Sigmoid colon (tissue), 7 donors: ENCODE measurements around the gene POM121L2. TPM values are rescaled to one million over a fixed set of nuclear protein-coding genes. Genes with fewer than 3 reads are reported as not detected.
A peak's percentile ranks its signal among the peaks of the same experiment; 100 is the strongest.

ENCODE experiments used
- DNase-seq: peaks from one replicate; pipeline ENCODE4 v3.0.0-alpha.2; 2019
- H3K27ac ChIP-seq, 4 donors: fragments of 200-600 bp; sonication (generic); one replicate each; pipeline ENCODE4 v1.5.1; 2016 to 2019; ENCODE audit warnings: mild to moderate bottlenecking in 1 of 4
- H3K27me3 ChIP-seq, 3 donors: fragments of 200-600 bp; sonication (generic); one replicate each; pipeline ENCODE4 v1.5.1; 2019; ENCODE audit warnings: mild to moderate bottlenecking in 1 of 3
- H3K36me3 ChIP-seq, 4 donors: fragments of 200-600 bp; sonication (generic); one replicate each; pipeline ENCODE4 v1.5.1; 2016 to 2019
- H3K4me1 ChIP-seq, 4 donors: fragments of 200-600 bp; sonication (generic); one replicate each; pipeline ENCODE4 v1.5.1; 2017 to 2019
- H3K4me3 ChIP-seq, 4 donors: fragments of 200-600 bp; sonication (generic); one replicate each; pipeline ENCODE4 v1.5.1; 2017 to 2019; ENCODE audit warnings: mild to moderate bottlenecking in 2 of 4, moderate library complexity in 1 of 4
- H3K9me3 ChIP-seq, 4 donors: fragments of 200-600 bp in 3 of 4; sonication (generic) in 3 of 4; one replicate each; pipeline versions ENCODE4 v1.5.1 to v1.6.1; 2013 to 2019
- CTCF ChIP-seq, 4 experiments: fragments of 450-650 bp in 3 of 4; fragments of 200-600 bp in 1 of 4; IDR thresholded peaks; one replicate each; pipeline ENCODE4 v1.5.1; 2016 to 2019; ENCODE audit warnings: antibody characterized with exemption in 4 of 4, mild to moderate bottlenecking in 3 of 4, moderate library complexity in 2 of 4
- EP300 ChIP-seq, 4 donors: sonication (generic); formaldehyde crosslinking; IDR thresholded peaks; one replicate each; pipeline ENCODE4 v1.6.1; 2017; ENCODE audit warnings: antibody characterized with exemption in 4 of 4
- POLR2A ChIP-seq, 2 donors: fragments of 450-650 bp; IDR thresholded peaks; one replicate each; pipeline ENCODE4 v1.6.1; 2016; ENCODE audit warnings: antibody characterized with exemption in 2 of 2, mild to moderate bottlenecking in 2 of 2, moderate library complexity in 2 of 2
- POLR2AphosphoS5 ChIP-seq, 4 donors: sonication (generic); formaldehyde crosslinking; IDR thresholded peaks; one replicate each; pipeline ENCODE4 v1.6.1; 2017; ENCODE audit warnings: antibody characterized with exemption in 4 of 4
- WGBS, 2 donors: extraction: QIAGEN DNeasy Blood & Tissue Kit; methylation state at CpG; one replicate each; pipeline ENCODE4 v1.1.7; 2013; 5-methylcytosine and 5-hydroxymethylcytosine counted together
- intact Hi-C: fragments of 100-400 bp; cut with DNase I; formaldehyde crosslinking; loops from one replicate; pipeline ENCODE4 v1.15.1; 2023
- polyA plus RNA-seq, 3 donors: library from polyadenylated mRNA; stranded (reverse); fragments of 200-250 nt; gene quantifications; one replicate each; pipeline ENCODE4 v1.2.3, GENCODE V29; 2013
- total RNA-seq, 4 donors: library from RNA; depleted of rRNA; stranded (reverse); fragments of >200 nt; gene quantifications; one replicate each; pipeline ENCODE4 v1.1.0, GENCODE V29; 2016
- donor health status: healthy with polysubstance abuse.
- donor health status: Bipolar disorder and iron deficiency.
- donor health status: healthy.

POM121L2 gene
- total and polyA plus RNA-seq, 7 donors: not detected

GRCh38 chr6:27296106-27296783 lies 15.8 kb downstream of the POM121L2 start:
- Histone ChIP-seq H3K4me1 (no peaks in the 10 kb centered on the region), H3K27me3 (peaks cover 16 to 100% (median 69%) of the 10 kb centered on the region in 3 donors), H3K27ac (no peak overlapping the region), H3K4me3 (no peak overlapping the region), H3K36me3 (no peaks in the 10 kb centered on the region), H3K9me3 (peaks cover 0 to 8% (median 1%) of the 10 kb centered on the region in 4 donors)
- 3 to 6% methylated on average over 27 of the region's 27 CpGs for WGBS, 2 donors
- TF ChIP-seq POLR2AphosphoS5 (IDR thresholded peaks at IDR 0.05) (no peak), POLR2A (IDR thresholded peaks at IDR 0.05) (no peak), CTCF (IDR thresholded peaks at IDR 0.05) (no peak), EP300 (IDR thresholded peaks at IDR 0.05) (no peak)
- no peak for DNase-seq
- intact Hi-C loops: no loop called here

- Histone ChIP-seq H3K36me3 (no peaks in the 10 kb centered on the region), H3K9me3 (peaks cover 0 to 8% (median 1%) of the 10 kb centered on the region in 4 donors), H3K27ac (no peak overlapping the region), H3K4me3 (no peak overlapping the region), H3K27me3 (peaks cover 17 to 100% (median 69%) of the 10 kb centered on the region in 3 donors), H3K4me1 (no peaks in the 10 kb centered on the region)
- WGBS, 2 donors: 6 to 8% methylated on average over 20 of the region's 20 CpGs
- intact Hi-C loops: no loop called here
- TF ChIP-seq POLR2AphosphoS5 (IDR thresholded peaks at IDR 0.05): no peak
- no peak for TF ChIP-seq POLR2A (IDR thresholded peaks at IDR 0.05)
- DNase-seq: no peak
These were observed 16.6 kb downstream of the POM121L2 start for GRCh38 chr6:27295301-27296079.

DNA sequence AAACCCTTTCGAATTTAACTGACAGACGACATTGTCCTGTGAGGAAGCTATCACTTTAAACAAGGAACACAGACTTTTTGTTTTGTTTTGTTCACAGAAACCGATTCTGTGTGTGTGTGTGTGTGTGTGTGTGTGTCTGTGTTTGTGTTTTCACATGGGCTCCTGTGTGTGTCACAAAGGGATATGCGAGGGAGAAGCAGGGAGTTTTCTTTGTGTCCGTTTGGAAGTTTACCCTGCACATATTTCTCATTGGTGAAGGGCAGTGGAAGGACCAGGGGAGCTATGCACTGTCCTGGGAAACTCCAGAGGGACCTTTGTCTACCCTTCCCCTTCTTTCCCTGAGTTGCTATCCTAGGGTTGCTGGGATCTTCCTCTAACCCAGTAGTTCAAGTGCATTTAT lies 17.7 kb downstream of the POM121L2 start:
- Histone ChIP-seq H3K27me3 (peaks cover 17 to 100% (median 80%) of the 10 kb centered on the region in 3 donors), H3K4me3 (no peak overlapping the region), H3K4me1 (no peaks in the 10 kb centered on the region), H3K9me3 (peaks cover 0 to 8% (median 1%) of the 10 kb centered on the region in 4 donors), H3K36me3 (no peaks in the 10 kb centered on the region), H3K27ac (no peak overlapping the region)
- TF ChIP-seq EP300 (IDR thresholded peaks at IDR 0.05): no peak
- TF ChIP-seq CTCF (IDR thresholded peaks at IDR 0.05): no peak
- TF ChIP-seq POLR2A (IDR thresholded peaks at IDR 0.05): no peak
- TF ChIP-seq POLR2AphosphoS5 (IDR thresholded peaks at IDR 0.05): no peak
- DNase-seq: no peak
- WGBS, 2 donors: 14 to 18% methylated on average over 5 of the region's 5 CpGs
- intact Hi-C loops: no loop called here

DNA sequence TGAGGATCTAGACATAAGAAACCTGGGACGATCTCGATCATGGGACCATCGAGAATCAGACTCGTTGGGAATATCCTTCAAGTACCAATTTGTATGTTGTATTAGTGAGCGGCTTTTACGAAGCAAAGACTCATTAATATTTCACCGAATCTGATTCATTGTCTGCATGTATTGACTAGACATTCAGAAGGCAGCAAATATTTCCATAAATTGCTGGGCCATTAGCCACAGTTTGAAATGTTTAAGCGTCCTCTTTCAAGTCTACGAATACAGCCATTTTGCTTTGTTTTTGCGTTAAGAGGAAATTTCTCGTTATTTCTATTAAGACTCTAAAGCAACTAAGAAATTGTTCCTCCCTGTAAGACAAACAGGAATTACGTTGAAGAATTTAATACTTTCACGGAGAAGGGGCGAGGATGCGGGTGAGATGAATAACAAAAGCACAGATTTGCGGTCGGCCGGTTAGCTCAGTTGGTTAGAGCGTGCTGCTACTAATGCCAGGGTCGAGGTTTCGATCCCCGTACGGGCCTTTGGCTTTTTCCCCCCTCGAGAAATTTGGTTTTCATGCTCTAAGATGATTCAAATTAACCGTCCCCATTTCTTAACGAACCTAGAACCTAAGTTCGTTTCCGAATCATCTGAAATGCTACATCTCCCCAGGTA lies 18.5 kb downstream of the POM121L2 start:
- peak in 1 of 4 donors; percentile 5 for TF ChIP-seq POLR2AphosphoS5 (IDR thresholded peaks at IDR 0.05)
- TF ChIP-seq EP300 (IDR thresholded peaks at IDR 0.05): no peak

GRCh38 chr6:27290850-27291208 lies 21.2 kb downstream of the POM121L2 start:
- Histone ChIP-seq H3K4me3 (no peak overlapping the region), H3K27me3 (peaks cover 41 to 100% (median 88%) of the 10 kb centered on the region in 3 donors), H3K36me3 (no peaks in the 10 kb centered on the region), H3K4me1 (no peaks in the 10 kb centered on the region), H3K9me3 (peaks cover 0 to 11% (median 1%) of the 10 kb centered on the region in 4 donors), H3K27ac (no peak overlapping the region)
- intact Hi-C loops: no loop called here
- TF ChIP-seq POLR2AphosphoS5 (IDR thresholded peaks at IDR 0.05) (no peak), CTCF (IDR thresholded peaks at IDR 0.05) (no peak), EP300 (IDR thresholded peaks at IDR 0.05) (no peak), POLR2A (IDR thresholded peaks at IDR 0.05) (no peak)
- DNase-seq: no peak
- WGBS, 2 donors: 22 to 50% methylated on average over 10 of the region's 10 CpGs

More for the DNA sequence above, 18.5 kb downstream of the POM121L2 start:
- DNase-seq: no peak
- Histone ChIP-seq H3K27me3 (peaks cover 22 to 100% (median 85%) of the 10 kb centered on the region in 3 donors), H3K4me3 (no peak overlapping the region), H3K4me1 (no peaks in the 10 kb centered on the region), H3K27ac (no peak overlapping the region), H3K9me3 (peaks cover 0 to 8% (median 1%) of the 10 kb centered on the region in 4 donors), H3K36me3 (no peaks in the 10 kb centered on the region)
- 20 to 41% methylated on average over 28 of the region's 28 CpGs for WGBS, 2 donors
- intact Hi-C loops: no loop called here
